NOMO-1 treated with dmso at 0.1 percent for 144 hours (cell line): ENCODE results near the gene IRF6.
"Not testable (repeated sequence)": the region's sequence is repeated elsewhere in the genome, so short reads cannot be mapped to it uniquely, and the experiment has no call there.

Source experiments
- DNase-seq: peaks from one replicate; lab custom pipeline; 2025; ENCODE audit not compliant: unreplicated experiment; lab: John Stamatoyannopoulos, UW

The IRF6 gene

GRCh38 chr1:209823143-209824041 is 17.4 kb upstream of the IRF6 start:
- peak; percentile 25 for DNase-seq

- no peak for DNase-seq
Measured at GRCh38 chr1:209822706-209823105, 16.8 kb upstream of the IRF6 start.

GRCh38 chr1:209820986-209821385 is 15.0 kb upstream of the IRF6 start:
- no peak for DNase-seq

- no peak for DNase-seq
Measured at GRCh38 chr1:209819058-209819457, 13.1 kb upstream of the IRF6 start.

- DNase-seq = no peak
Measured at GRCh38 chr1:209817691-209818090, 11.7 kb upstream of the IRF6 start.

- no peak for DNase-seq
Measured at GRCh38 chr1:209816923-209817322, 11.0 kb upstream of the IRF6 start.

- DNase-seq = no peak
Measured at GRCh38 chr1:209815931-209816341, 10.0 kb upstream of the IRF6 start.

GRCh38 chr1:209815490-209815889 is 9.5 kb upstream of the IRF6 start:
- no peak for DNase-seq

- no peak for DNase-seq
Measured at GRCh38 chr1:209813902-209814301, 8.0 kb upstream of the IRF6 start.

GRCh38 chr1:209810783-209811182 is 4.8 kb upstream of the IRF6 start:
- no peak for DNase-seq

GRCh38 chr1:209809611-209810010 is 3.7 kb upstream of the IRF6 start:
- no peak for DNase-seq

- no peak for DNase-seq
Measured at GRCh38 chr1:209808059-209808581, 2.2 kb upstream of the IRF6 start.

- DNase-seq = no peak
Measured at GRCh38 chr1:209807509-209807908, 1.6 kb upstream of the IRF6 start.

GRCh38 chr1:209805341-209805781 is 581 bp downstream of the IRF6 start:
- DNase-seq = no peak

- no peak for DNase-seq
Measured at GRCh38 chr1:209803568-209803967, 2.4 kb downstream of the IRF6 start.

GRCh38 chr1:209802780-209803152 is 3.2 kb downstream of the IRF6 start:
- DNase-seq = no peak

- no peak for DNase-seq
Measured at GRCh38 chr1:209802117-209802779, 3.7 kb downstream of the IRF6 start.

- DNase-seq = no peak
Measured at GRCh38 chr1:209800984-209801834, 4.7 kb downstream of the IRF6 start.

- peak; percentile 18 for DNase-seq
Measured at GRCh38 chr1:209797978-209798639, 7.8 kb downstream of the IRF6 start.

- not testable (repeated sequence) for DNase-seq
Measured at GRCh38 chr1:209793711-209794110, 12.2 kb downstream of the IRF6 start.

GRCh38 chr1:209791920-209792319 is 14.0 kb downstream of the IRF6 start:
- DNase-seq = no peak
